IMR-90 (cell line): ENCODE results near the gene TCEAL3.

Experiments used
- POLR2A ChIP-seq: IDR thresholded peaks from 2 replicates; pipeline ENCODE4 v1.6.1; 2012; ENCODE audit warnings: mild to moderate bottlenecking, low read depth, low read length
- SMC3 ChIP-seq: fragments of 150-350 bp; IDR thresholded peaks from 2 replicates; pipeline ENCODE4 v1.6.1; 2016; ENCODE audit warnings: low read depth, mild to moderate bottlenecking, antibody characterized with exemption, low read length, moderate library complexity
- TF ChIP-seq, protein P1 (sequence below): conservative IDR thresholded peaks from 2 replicates; pipeline ENCODE4 v1.5.1; 2012; ENCODE audit warnings: mild to moderate bottlenecking, low read depth, low read length, improper control_type of control experiment

DNA sequence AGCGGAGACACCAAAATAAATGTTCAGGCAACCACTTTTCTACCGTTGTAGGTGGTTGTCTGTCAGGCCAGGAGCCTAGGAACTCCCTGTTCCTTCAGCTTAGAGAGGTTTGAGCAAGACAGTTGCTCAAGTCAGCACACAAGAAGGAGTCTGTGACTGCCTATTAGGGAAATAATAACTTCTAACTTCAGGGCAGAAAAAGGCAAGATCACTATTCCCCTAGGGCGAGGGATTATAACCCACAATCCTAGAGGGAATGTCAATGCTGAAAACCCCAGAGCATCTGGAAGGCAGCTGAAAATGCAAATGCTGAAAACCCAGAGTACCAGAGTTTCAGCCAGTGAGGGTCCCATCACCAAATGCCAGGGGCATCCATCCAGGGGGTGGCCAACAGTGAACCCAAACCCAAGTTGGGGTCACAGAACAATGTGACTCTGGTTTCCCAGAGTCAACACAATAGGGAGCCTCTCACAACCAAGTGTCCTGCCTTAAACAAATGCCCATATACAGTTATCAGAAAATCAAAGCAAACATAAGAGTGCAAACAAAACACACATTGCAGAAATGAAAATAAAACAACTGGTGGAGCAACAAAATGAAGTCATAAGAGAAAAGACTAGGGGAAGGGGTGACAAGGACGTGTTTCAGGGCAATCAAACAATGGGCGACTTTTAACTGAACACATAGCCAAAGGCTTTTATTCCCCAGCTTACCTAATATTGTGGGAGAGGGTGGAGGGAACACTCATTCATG lies 51.1 kb downstream of the TCEAL3 start:
- TF ChIP-seq POLR2A (no peak), SMC3 (no peak)
- TF ChIP-seq, protein P1, sequence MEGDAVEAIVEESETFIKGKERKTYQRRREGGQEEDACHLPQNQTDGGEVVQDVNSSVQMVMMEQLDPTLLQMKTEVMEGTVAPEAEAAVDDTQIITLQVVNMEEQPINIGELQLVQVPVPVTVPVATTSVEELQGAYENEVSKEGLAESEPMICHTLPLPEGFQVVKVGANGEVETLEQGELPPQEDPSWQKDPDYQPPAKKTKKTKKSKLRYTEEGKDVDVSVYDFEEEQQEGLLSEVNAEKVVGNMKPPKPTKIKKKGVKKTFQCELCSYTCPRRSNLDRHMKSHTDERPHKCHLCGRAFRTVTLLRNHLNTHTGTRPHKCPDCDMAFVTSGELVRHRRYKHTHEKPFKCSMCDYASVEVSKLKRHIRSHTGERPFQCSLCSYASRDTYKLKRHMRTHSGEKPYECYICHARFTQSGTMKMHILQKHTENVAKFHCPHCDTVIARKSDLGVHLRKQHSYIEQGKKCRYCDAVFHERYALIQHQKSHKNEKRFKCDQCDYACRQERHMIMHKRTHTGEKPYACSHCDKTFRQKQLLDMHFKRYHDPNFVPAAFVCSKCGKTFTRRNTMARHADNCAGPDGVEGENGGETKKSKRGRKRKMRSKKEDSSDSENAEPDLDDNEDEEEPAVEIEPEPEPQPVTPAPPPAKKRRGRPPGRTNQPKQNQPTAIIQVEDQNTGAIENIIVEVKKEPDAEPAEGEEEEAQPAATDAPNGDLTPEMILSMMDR, result no peak
